CD4-positive, alpha-beta memory T cell (primary cell): ENCODE results near the gene FN1. TPM values are rescaled to one million over a fixed set of nuclear protein-coding genes. Genes with fewer than 3 reads are reported as not detected.

ENCODE experiments used
- polyA plus RNA-seq, 2 donors: library from polyadenylated mRNA; unstranded; fragments of 300-500 nt; fragmentation: Illumina TruSeq; gene quantifications; one replicate each; pipeline ENCODE4 v1.2.3, GENCODE V29; 2021
- total RNA-seq, 2 experiments: library from RNA; stranded (reverse); gene quantifications; one replicate each; pipeline ENCODE4 v1.2.3, GENCODE V29; 2021

The FN1 gene
- total and polyA plus RNA-seq, 4 experiments from 2014 or later: 0.38 to 1.2 TPM; not detected in 2

Other genes starting within 250 kb of the FN1 start
- 10 to 100 TPM; 85.1 to 87.1 TPM for gene ATIC, start 124.0 kb downstream of the FN1 start, total RNA-seq
- gene ATIC, start 124.0 kb downstream of the FN1 start, polyA plus RNA-seq: 100 to 1,000 TPM; 162 to 187 TPM